H1 (cell line): ENCODE measurements around the gene WRAP73. TPM values are rescaled to one million over a fixed set of nuclear protein-coding genes. Genes with fewer than 3 reads are reported as not detected.

ENCODE experiments used
- CTCF ChIA-PET: fragments of 300-600 bp; sonication (Branson Sonifier 250); formaldehyde crosslinking; loops from one replicate; lab custom pipeline; 2021; ENCODE audit not compliant: partially characterized antibody; lab: Charles Lee
- POLR2A ChIA-PET: fragments of 300-600 bp; sonication (Branson Sonifier 250); formaldehyde crosslinking; loops from one replicate; lab custom pipeline; 2021; ENCODE audit warnings: inconsistent platforms; ENCODE audit not compliant: partially characterized antibody; lab: Charles Lee
- DNase-seq, 2 experiments: peaks; one replicate each; pipeline versions ENCODE4 v3.0.0 to v3.0.0-alpha.2; 2010 to 2022; ENCODE audit warnings: low spot score in 2 of 2, low read depth in 1 of 2, mixed read lengths in 1 of 2
- FAIRE-seq: peaks from 2 replicates; lab custom pipeline; 2011; peaks lifted over from hg19 to GRCh38; lab: Jason Lieb, UNC
- H2AFZ ChIP-seq: 2 replicates; pipeline ENCODE4 v1.8.1; 2012; ENCODE audit warnings: low read length, inconsistent platforms
- H2AK5ac ChIP-seq: 2 replicates; pipeline ENCODE4 v1.6.1; 2013; ENCODE audit warnings: low read depth, low read length
- H2BK120ac ChIP-seq: replicated peaks from 2 replicates; pipeline ENCODE3; 2013; ENCODE audit warnings: low read depth, low read length, inconsistent platforms
- H2BK12ac ChIP-seq: 2 replicates; pipeline ENCODE4 v1.6.1; 2013; ENCODE audit warnings: low read depth, low read length
- H2BK15ac ChIP-seq: 2 replicates; pipeline ENCODE4 v1.6.1; 2013; ENCODE audit warnings: low read length
- H2BK20ac ChIP-seq: 2 replicates; pipeline ENCODE4 v1.6.1; 2013; ENCODE audit warnings: low read length
- H2BK5ac ChIP-seq: 2 replicates; pipeline ENCODE4 v1.6.1; 2013; ENCODE audit warnings: low read depth, low read length
- H3K14ac ChIP-seq: 2 replicates; pipeline ENCODE4 v1.6.1; 2013; ENCODE audit warnings: inconsistent platforms; ENCODE audit not compliant: insufficient read length
- H3K18ac ChIP-seq: 2 replicates; pipeline ENCODE4 v1.6.1; 2013; ENCODE audit warnings: low read length; ENCODE audit errors: extremely low read depth
- H3K23ac ChIP-seq: 2 replicates; pipeline ENCODE4 v1.6.1; 2013; ENCODE audit warnings: inconsistent platforms; ENCODE audit not compliant: insufficient read length
- H3K23me2 ChIP-seq: 2 replicates; pipeline ENCODE4 v1.6.1; 2013; ENCODE audit warnings: low read depth, low read length
- H3K27ac ChIP-seq: 2 replicates; pipeline ENCODE4 v1.6.1; 2011; ENCODE audit warnings: low read depth, low read length, inconsistent platforms
- H3K27me3 ChIP-seq, 4 experiments: replicated peaks in 1 of 4; 1 replicate in 1 of 4; 2 replicates in 3 of 4; pipeline versions ENCODE4 v1.6.1 to v1.8.1; 2011 to 2013; ENCODE audit warnings: low read length in 3 of 4, mild to moderate bottlenecking in 3 of 4, inconsistent platforms in 2 of 4, mixed read lengths in 2 of 4, moderate library complexity in 1 of 4; ENCODE audit not compliant: control insufficient read depth in 3 of 4, insufficient read depth in 3 of 4; ENCODE audit errors: extremely low read depth in 1 of 4
- H3K36me3 ChIP-seq, 4 experiments: 2 replicates each; pipeline versions ENCODE4 v1.6.1 to v1.8.1; 2011 to 2013; ENCODE audit warnings: mild to moderate bottlenecking in 4 of 4, low read length in 3 of 4, moderate library complexity in 2 of 4, control low read depth in 1 of 4, inconsistent platforms in 1 of 4; ENCODE audit not compliant: insufficient read depth in 4 of 4, control insufficient read depth in 2 of 4
- H3K4ac ChIP-seq: replicated peaks from 2 replicates; pipeline ENCODE3; 2013; ENCODE audit warnings: low read length, low read depth, mixed read lengths, inconsistent platforms; ENCODE audit not compliant: insufficient read length
- H3K4me1 ChIP-seq, 4 experiments: replicated peaks in 1 of 4; 1 replicate in 1 of 4; 2 replicates in 3 of 4; pipeline versions ENCODE4 v1.6.1 to v1.8.1; 2011 to 2013; ENCODE audit warnings: low read length in 3 of 4, inconsistent platforms in 2 of 4, mixed read lengths in 1 of 4; ENCODE audit not compliant: insufficient read depth in 4 of 4, control insufficient read depth in 3 of 4
- H3K4me2 ChIP-seq, 2 experiments: 2 replicates each; pipeline versions ENCODE4 v1.6.1 to v1.8.1; 2011 to 2013; ENCODE audit warnings: low read depth in 2 of 2, low read length in 2 of 2, control low read depth in 1 of 2, inconsistent platforms in 1 of 2, mild to moderate bottlenecking in 1 of 2; ENCODE audit not compliant: insufficient read depth in 1 of 2
- H3K4me3 ChIP-seq, 4 experiments: fragments of 200-600, 300-600 bp in 1 of 4; sonication (generic), shearing (Covaris generic), sonication (Bioruptor Twin) in 1 of 4; 2 replicates each; pipeline versions ENCODE4 v1.5.1 to v1.8.1; 2011 to 2016; ENCODE audit warnings: low read length in 4 of 4, low read depth in 3 of 4, control low read depth in 2 of 4, inconsistent platforms in 2 of 4, mild to moderate bottlenecking in 2 of 4, mixed read lengths in 1 of 4, moderate library complexity in 1 of 4; ENCODE audit not compliant: insufficient read depth in 2 of 4; ENCODE audit errors: extremely low read depth in 1 of 4
- H3K56ac ChIP-seq: replicated peaks from 2 replicates; pipeline ENCODE3; 2013; ENCODE audit warnings: low read depth, mild to moderate bottlenecking, mixed read lengths, low read length, inconsistent platforms; ENCODE audit not compliant: insufficient read length
- H3K79me1 ChIP-seq: 2 replicates; pipeline ENCODE4 v1.6.1; 2013; ENCODE audit warnings: low read depth, low read length, control low read depth
- H3K79me2 ChIP-seq, 2 experiments: 2 replicates each; pipeline versions ENCODE4 v1.6.1 to v1.8.1; 2012 to 2013; ENCODE audit warnings: low read length in 2 of 2, mild to moderate bottlenecking in 2 of 2, inconsistent platforms in 1 of 2; ENCODE audit not compliant: insufficient read depth in 2 of 2, control insufficient read depth in 1 of 2
- H3K9ac ChIP-seq, 4 experiments: replicated peaks in 1 of 4; 1 replicate in 1 of 4; 2 replicates in 3 of 4; pipeline versions ENCODE4 v1.6.1 to v1.8.1; 2011 to 2013; ENCODE audit warnings: low read depth in 3 of 4, low read length in 3 of 4, control low read depth in 2 of 4, mild to moderate bottlenecking in 2 of 4, moderate library complexity in 2 of 4, inconsistent platforms in 1 of 4; ENCODE audit errors: extremely low read depth in 1 of 4
- H3K9me3 ChIP-seq, 2 experiments: 2 replicates each; pipeline versions ENCODE4 v1.6.1 to v1.8.1; 2012 to 2013; ENCODE audit warnings: mild to moderate bottlenecking in 2 of 2, moderate library complexity in 2 of 2, control low read depth in 1 of 2, inconsistent platforms in 1 of 2, low read depth in 1 of 2, low read length in 1 of 2, mixed read lengths in 1 of 2; ENCODE audit not compliant: insufficient read depth in 2 of 2
- H4K20me1 ChIP-seq, 2 experiments: replicated peaks in 1 of 2; 2 replicates each; pipeline versions ENCODE3 to v1.8.1; 2011 to 2013; ENCODE audit warnings: inconsistent platforms in 2 of 2, low read length in 2 of 2, mild to moderate bottlenecking in 1 of 2; ENCODE audit not compliant: insufficient read depth in 2 of 2, control insufficient read depth in 1 of 2
- H4K5ac ChIP-seq: 2 replicates; pipeline ENCODE4 v1.6.1; 2013; ENCODE audit warnings: low read length, low read depth, mixed read lengths, inconsistent platforms; ENCODE audit not compliant: insufficient read length
- H4K8ac ChIP-seq: 2 replicates; pipeline ENCODE4 v1.8.0; 2013; ENCODE audit warnings: mild to moderate bottlenecking, moderate library complexity, low read length, inconsistent platforms; ENCODE audit not compliant: insufficient read depth; ENCODE audit errors: extremely low read depth
- H4K91ac ChIP-seq: replicated peaks from 2 replicates; pipeline ENCODE3; 2013; ENCODE audit warnings: low read length, mixed read lengths, inconsistent platforms; ENCODE audit not compliant: insufficient read length
- EGR1 ChIP-seq: IDR thresholded peaks from 2 replicates; pipeline ENCODE4 v1.6.1; 2011; ENCODE audit warnings: low read depth, low read length, borderline replicate concordance
- POU5F1 ChIP-seq: IDR thresholded peaks from 2 replicates; pipeline ENCODE4 v1.6.1; 2011; ENCODE audit warnings: low read depth, mild to moderate bottlenecking, low read length, moderate library complexity
- RAD21 ChIP-seq, 2 experiments: IDR thresholded peaks in 1 of 2; conservative IDR thresholded peaks in 1 of 2; 2 replicates each; pipeline ENCODE4 v1.6.1; 2011; ENCODE audit warnings: low read depth in 2 of 2, low read length in 2 of 2, improper control_type of control experiment in 1 of 2, inconsistent platforms in 1 of 2, mild to moderate bottlenecking in 1 of 2, moderate library complexity in 1 of 2
- WGBS, 2 experiments: shearing (Covaris generic) in 1 of 2; methylation state at CpG; one replicate each; pipeline versions ENCODE4 v1.1.6 to v1.1.7; 2013 to 2015; ENCODE audit warnings: low lambda C conversion rate in 2 of 2, mixed read lengths in 2 of 2, inconsistent platforms in 1 of 2, low coverage in 1 of 2, missing lambda C conversion rate in 1 of 2; ENCODE audit not compliant: insufficient replicate concordance in 2 of 2, insufficient coverage in 1 of 2, insufficient read length in 1 of 2; ENCODE audit errors: extremely low coverage in 1 of 2, missing lambda C conversion rate in 1 of 2; 5-methylcytosine and 5-hydroxymethylcytosine counted together
- polyA plus RNA-seq, 7 experiments: library from polyadenylated mRNA; depleted of rRNA in 3 of 7; stranded (reverse) in 5 of 7; unstranded in 2 of 7; fragments of >200 nt in 5 of 7; fragments of 200-250 nt in 2 of 7; gene quantifications; 1 replicate in 5 of 7; 2 replicates in 1 of 7; 4 replicates in 1 of 7; pipeline versions ENCODE4 v1.2.1 to v1.2.3, GENCODE V29; 2011 to 2013; ENCODE audit warnings: missing spikeins in 2 of 7, mixed read lengths in 2 of 7
- total RNA-seq: library from RNA; stranded (reverse); fragmentation: NEBNext Ultra II Directional; extraction: Animal tissue kit (Norgen Biotek cat#: 25700); gene quantifications from 2 replicates; pipeline ENCODE4 v1.2.1, GENCODE V29; 2021

The WRAP73 gene
- total and polyA plus RNA-seq, 2 of the 8 experiments (the other 6 are each of a cell fraction or from before 2014, with no cell fraction given): 30.3 to 50.7 TPM

DNA sequence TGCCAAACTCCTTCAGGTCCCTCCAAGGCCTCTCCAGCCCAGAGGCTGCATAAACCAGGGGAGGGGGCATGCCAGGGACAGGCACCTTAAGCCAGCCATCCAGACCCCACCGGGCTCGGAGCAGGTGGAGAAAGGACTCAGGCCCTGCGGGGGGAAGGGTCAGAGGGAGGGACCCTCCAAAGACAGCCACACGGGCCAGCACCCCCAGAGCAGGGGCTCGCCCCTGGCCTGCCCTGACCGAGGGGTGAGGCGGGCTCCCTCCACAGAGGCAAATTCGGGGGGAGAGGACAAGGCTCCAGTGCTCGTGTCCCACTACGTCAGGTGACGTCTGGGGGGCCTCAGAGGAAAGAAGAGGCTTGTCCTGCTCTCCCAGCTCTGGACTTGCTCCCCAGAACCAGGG is 46.7 kb downstream of the WRAP73 start:
- Histone ChIP-seq H3K27ac (no peak overlapping the region), H3K4me1 (peaks cover 0 to 13% (median 11%) of the 10 kb centered on the region in 4 experiments; a peak in 6 of 7 replicates), H3K27me3 (no peaks in the 10 kb centered on the region), H3K23ac (no peak overlapping the region), H4K8ac (no peak overlapping the region; the same call in 1 of the 2 replicates), H4K20me1 (peaks cover 0 to 5% of the 10 kb centered on the region in 2 experiments), H4K5ac (no peak overlapping the region), H3K79me2 (peaks cover 0 to 6% of the 10 kb centered on the region in 2 experiments; a peak in 3 of 4 replicates), H2BK5ac (no peak overlapping the region), H3K36me3 (no peaks in the 10 kb centered on the region; a peak in 1 of 8 replicates), H3K14ac (no peak overlapping the region), H2BK120ac (no peak overlapping the region), H2BK20ac (no peak overlapping the region), H3K18ac (no peak overlapping the region), H3K4me2 (no peak overlapping the region), H2AFZ (no peak overlapping the region), H3K23me2 (peaks cover 8% of the 10 kb centered on the region; the same call in 1 of the 2 replicates), H3K9ac (no peak overlapping the region), H3K56ac (no peak overlapping the region), H3K4me3 (no peak overlapping the region), H2BK12ac (no peak overlapping the region), H2BK15ac (no peak overlapping the region), H3K9me3 (no peaks in the 10 kb centered on the region; a peak in 1 of 4 replicates), H4K91ac (no peak overlapping the region), H3K79me1 (peaks cover 2% of the 10 kb centered on the region), H3K4ac (no peak overlapping the region), H2AK5ac (no peak overlapping the region)
- FAIRE-seq: no peak
- POLR2A ChIA-PET: no interaction called here
- DNase-seq: no peak
- no peak for TF ChIP-seq RAD21 (IDR thresholded peaks at IDR 0.05 in 1 of 2, conservative IDR thresholded peaks at IDR 0.05 in 1 of 2; ENCODE audit: low read depth in 2 of 2, low read length in 2 of 2)
- TF ChIP-seq POU5F1: no peak
- no peak for TF ChIP-seq EGR1
- CTCF ChIA-PET: interaction anchor here (1.8 to 5.6 kb wide), 2 partner anchors 11 to 17 kb away, joined by 10 to 28 read pairs; no protein-coding TSS in a partner anchor
- 94% methylated on average over 7 of the region's 11 CpGs; no CpG with 5 or more reads in 1 of the 2 experiments for WGBS, 2 experiments
